ENCODE measurements around the gene SLIT3.

DNA sequence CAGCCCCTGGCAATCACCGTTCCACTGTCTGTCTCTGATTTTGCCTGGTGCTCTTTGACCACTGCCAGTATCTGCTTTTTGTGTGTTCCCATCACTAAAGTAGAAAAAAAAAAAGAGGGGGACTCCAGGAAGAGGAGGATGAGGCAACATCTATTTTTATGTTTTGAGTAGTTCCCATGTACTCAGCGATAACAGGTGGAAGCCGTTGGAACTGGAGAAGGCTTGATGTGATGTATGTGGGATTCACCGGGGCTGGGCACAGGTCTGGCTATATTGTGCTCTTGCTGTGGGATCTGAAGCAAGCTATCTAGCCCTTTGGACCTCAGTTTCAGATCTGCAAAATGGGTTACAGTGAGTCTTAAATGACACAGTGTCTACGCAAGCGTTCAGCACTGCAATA lies 104.9 kb downstream of the SLIT3 start:
- TF ChIP-seq, protein P1, sequence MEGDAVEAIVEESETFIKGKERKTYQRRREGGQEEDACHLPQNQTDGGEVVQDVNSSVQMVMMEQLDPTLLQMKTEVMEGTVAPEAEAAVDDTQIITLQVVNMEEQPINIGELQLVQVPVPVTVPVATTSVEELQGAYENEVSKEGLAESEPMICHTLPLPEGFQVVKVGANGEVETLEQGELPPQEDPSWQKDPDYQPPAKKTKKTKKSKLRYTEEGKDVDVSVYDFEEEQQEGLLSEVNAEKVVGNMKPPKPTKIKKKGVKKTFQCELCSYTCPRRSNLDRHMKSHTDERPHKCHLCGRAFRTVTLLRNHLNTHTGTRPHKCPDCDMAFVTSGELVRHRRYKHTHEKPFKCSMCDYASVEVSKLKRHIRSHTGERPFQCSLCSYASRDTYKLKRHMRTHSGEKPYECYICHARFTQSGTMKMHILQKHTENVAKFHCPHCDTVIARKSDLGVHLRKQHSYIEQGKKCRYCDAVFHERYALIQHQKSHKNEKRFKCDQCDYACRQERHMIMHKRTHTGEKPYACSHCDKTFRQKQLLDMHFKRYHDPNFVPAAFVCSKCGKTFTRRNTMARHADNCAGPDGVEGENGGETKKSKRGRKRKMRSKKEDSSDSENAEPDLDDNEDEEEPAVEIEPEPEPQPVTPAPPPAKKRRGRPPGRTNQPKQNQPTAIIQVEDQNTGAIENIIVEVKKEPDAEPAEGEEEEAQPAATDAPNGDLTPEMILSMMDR (IDR thresholded peaks at IDR 0.05), result no peak
- TF ChIP-seq POLR2A (IDR thresholded peaks at IDR 0.05) (no peak), POLR2AphosphoS5 (IDR thresholded peaks at IDR 0.05) (no peak)

Measured in suprapubic skin (tissue), 4 donors.